OCI-LY1 (cell line): ENCODE measurements around the gene GABRG3.

Experiments
- H2AFZ ChIP-seq: fragments of 200-600 bp; sonication (generic), shearing (Covaris generic); 2 replicates; pipeline ENCODE4 v1.6.0; 2014; ENCODE audit warnings: antibody characterized with exemption, mild to moderate bottlenecking, low read length
- H3F3A ChIP-seq: fragments of 200-600 bp; sonication (generic), shearing (Covaris generic); 2 replicates; pipeline ENCODE4 v1.6.0; 2014; ENCODE audit warnings: mild to moderate bottlenecking, antibody characterized with exemption, low read length, moderate library complexity; ENCODE audit not compliant: insufficient read depth
- H3K27ac ChIP-seq: fragments of 200-600 bp; sonication (generic); 2 replicates; pipeline ENCODE4 v1.5.1; 2014; ENCODE audit warnings: low read length, mixed run types, mild to moderate bottlenecking, low read depth; ENCODE audit not compliant: poor library complexity, severe bottlenecking
- H3K27me3 ChIP-seq: fragments of 200-600 bp; sonication (generic); 2 replicates; pipeline ENCODE4 v1.6.0; 2014; ENCODE audit warnings: antibody characterized with exemption, mild to moderate bottlenecking, low read length, moderate library complexity; ENCODE audit not compliant: insufficient read depth
- H3K36me3 ChIP-seq: fragments of 200-600 bp; sonication (generic); 2 replicates; pipeline ENCODE4 v1.6.1; 2014; ENCODE audit warnings: mild to moderate bottlenecking, antibody characterized with exemption, low read length, moderate library complexity, mixed read lengths; ENCODE audit not compliant: insufficient read depth
- H3K4me1 ChIP-seq: fragments of 200-600 bp; sonication (generic); 2 replicates; pipeline ENCODE4 v1.5.1; 2014; ENCODE audit warnings: mild to moderate bottlenecking, low read length, moderate library complexity; ENCODE audit not compliant: insufficient read depth, severe bottlenecking
- H3K4me2 ChIP-seq: fragments of 200-600 bp; sonication (generic), shearing (Covaris generic); 2 replicates; pipeline ENCODE4 v1.6.1; 2014; ENCODE audit warnings: low read length
- H3K4me3 ChIP-seq: fragments of 200-600 bp; sonication (generic); 2 replicates; pipeline ENCODE4 v1.5.1; 2014; ENCODE audit warnings: low read length, low read depth, mild to moderate bottlenecking, mixed read lengths; ENCODE audit not compliant: poor library complexity, severe bottlenecking
- H3K79me2 ChIP-seq: fragments of 200-600 bp; shearing (Covaris generic); 2 replicates; pipeline ENCODE4 v1.6.1; 2016; ENCODE audit warnings: mixed run types, low read length, mixed read lengths; ENCODE audit not compliant: insufficient read depth
- H3K9ac ChIP-seq: fragments of 200-600 bp; sonication (generic), shearing (Covaris generic); 2 replicates; pipeline ENCODE4 v1.6.1; 2014; ENCODE audit warnings: mild to moderate bottlenecking, low read length, mixed read lengths
- H3K9me2 ChIP-seq: fragments of 200-600 bp; sonication (generic), shearing (Covaris generic); 2 replicates; pipeline ENCODE4 v1.6.1; 2014; ENCODE audit warnings: low read depth, mild to moderate bottlenecking, low read length, mixed read lengths
- H3K9me3 ChIP-seq: fragments of 200-600 bp; shearing (Covaris generic); 2 replicates; pipeline ENCODE4 v1.6.1; 2014; ENCODE audit warnings: low read length, mixed read lengths
- H4K20me1 ChIP-seq: fragments of 200-600 bp; sonication (generic), shearing (Covaris generic); 2 replicates; pipeline ENCODE4 v1.6.0; 2016; ENCODE audit warnings: mild to moderate bottlenecking, low read length; ENCODE audit not compliant: insufficient read depth
- CTCF ChIP-seq: fragments of 200-600 bp; sonication (generic), shearing (Covaris generic); IDR thresholded peaks from 2 replicates; pipeline ENCODE4 v1.5.1; 2017; ENCODE audit warnings: mild to moderate bottlenecking, antibody characterized with exemption, low read length, moderate library complexity, mixed read lengths
- EZH2 ChIP-seq: fragments of 200-600 bp; sonication (generic), shearing (Covaris generic); IDR thresholded peaks from 2 replicates; pipeline ENCODE4 v1.8.0; 2017; ENCODE audit warnings: borderline replicate concordance, mixed run types, mild to moderate bottlenecking, antibody characterized with exemption, low read length, moderate library complexity, mixed read lengths

The GABRG3 gene

GRCh38 chr15:27535445-27536129, 564.6 kb downstream of the GABRG3 start:
- Histone ChIP-seq H3K4me2 (no peak overlapping the region), H3K4me1 (no peaks in the 10 kb centered on the region), H3K27ac (no peak overlapping the region), H2AFZ (no peak overlapping the region), H3K9me2 (no peaks in the 10 kb centered on the region), H4K20me1 (no peaks in the 10 kb centered on the region), H3K9ac (no peak overlapping the region), H3K9me3 (no peaks in the 10 kb centered on the region), H3F3A (no peaks in the 10 kb centered on the region), H3K27me3 (no peaks in the 10 kb centered on the region), H3K4me3 (no peak overlapping the region), H3K79me2 (no peaks in the 10 kb centered on the region), H3K36me3 (no peaks in the 10 kb centered on the region)
- TF ChIP-seq CTCF (no peak), EZH2 (no peak)

GRCh38 chr15:27538325-27538724, 567.3 kb downstream of the GABRG3 start:
- Histone ChIP-seq H3K9me2 (no peaks in the 10 kb centered on the region), H3K9ac (no peak overlapping the region), H3K79me2 (no peaks in the 10 kb centered on the region), H3K9me3 (no peaks in the 10 kb centered on the region), H2AFZ (no peak overlapping the region), H3K4me3 (no peak overlapping the region), H3K27ac (no peak overlapping the region), H3K36me3 (no peaks in the 10 kb centered on the region), H3K4me1 (no peaks in the 10 kb centered on the region), H3F3A (no peaks in the 10 kb centered on the region), H4K20me1 (no peaks in the 10 kb centered on the region), H3K4me2 (no peak overlapping the region), H3K27me3 (no peaks in the 10 kb centered on the region)
- TF ChIP-seq CTCF (no peak), EZH2 (no peak)

- Histone ChIP-seq H3K27me3 (no peaks in the 10 kb centered on the region), H3K4me1 (no peaks in the 10 kb centered on the region), H3K79me2 (no peaks in the 10 kb centered on the region), H3K4me3 (no peak overlapping the region), H3F3A (no peaks in the 10 kb centered on the region), H3K9me2 (no peaks in the 10 kb centered on the region), H4K20me1 (no peaks in the 10 kb centered on the region), H3K9ac (no peak overlapping the region), H3K9me3 (no peaks in the 10 kb centered on the region), H2AFZ (no peak overlapping the region), H3K4me2 (no peak overlapping the region), H3K27ac (no peak overlapping the region), H3K36me3 (no peaks in the 10 kb centered on the region)
- TF ChIP-seq EZH2: no peak
- TF ChIP-seq CTCF: no peak
These were observed 570.6 kb downstream of the GABRG3 start for GRCh38 chr15:27541581-27541980.
